Measurements from ENCODE around the gene MKNK2.
"Not testable (repeated sequence)": the region's sequence is repeated elsewhere in the genome, so short reads cannot be mapped to it uniquely, and the experiment has no call there.

MKNK2 gene

GRCh38 chr19:2035590-2035991 is 15.5 kb downstream of the MKNK2 start:
- no peak for TF ChIP-seq CTCF (IDR thresholded peaks at IDR 0.05; ENCODE audit: low read depth, low read length, missing control alignments)
- no peak overlapping the region for H3K4me3 ChIP-seq (ENCODE audit: low read depth, low read length)
- no peak for DNase-seq (ENCODE audit: low read depth)

GRCh38 chr19:2034729-2035589 is 16.1 kb downstream of the MKNK2 start:
- no peak overlapping the region for H3K4me3 ChIP-seq (ENCODE audit: low read depth, low read length)
- DNase-seq (ENCODE audit: low read depth): peak; percentile 54
- no peak for TF ChIP-seq CTCF (IDR thresholded peaks at IDR 0.05; ENCODE audit: low read depth, low read length, missing control alignments)

- not testable (repeated sequence) for H3K4me3 ChIP-seq (ENCODE audit: low read depth, low read length)
Measured at GRCh38 chr19:2034253-2034652, 16.8 kb downstream of the MKNK2 start.

GRCh38 chr19:2033825-2034159 is 17.3 kb downstream of the MKNK2 start:
- H3K4me3 ChIP-seq (ENCODE audit: low read depth, low read length): no peak overlapping the region
- DNase-seq (ENCODE audit: low read depth): no peak
- no peak for TF ChIP-seq CTCF (IDR thresholded peaks at IDR 0.05; ENCODE audit: low read depth, low read length, missing control alignments)

More at GRCh38 chr19:2034253-2034652, 16.8 kb downstream of the MKNK2 start:
- not testable (repeated sequence) for DNase-seq (ENCODE audit: low read depth)

- no peak overlapping the region for H3K4me3 ChIP-seq (ENCODE audit: low read depth, low read length)
- no peak for DNase-seq (ENCODE audit: low read depth)
- no peak for TF ChIP-seq CTCF (IDR thresholded peaks at IDR 0.05; ENCODE audit: low read depth, low read length, missing control alignments)
Measured at GRCh38 chr19:2033115-2033824, 17.8 kb downstream of the MKNK2 start.

GRCh38 chr19:2032296-2032941 is 18.6 kb downstream of the MKNK2 start:
- no peak for TF ChIP-seq CTCF (IDR thresholded peaks at IDR 0.05; ENCODE audit: low read depth, low read length, missing control alignments)
- no peak for DNase-seq (ENCODE audit: low read depth)
- H3K4me3 ChIP-seq (ENCODE audit: low read depth, low read length): no peak overlapping the region

GRCh38 chr19:2027361-2027760 is 23.7 kb downstream of the MKNK2 start:
- no peak overlapping the region for H3K4me3 ChIP-seq (ENCODE audit: low read depth, low read length)
- no peak for TF ChIP-seq CTCF (IDR thresholded peaks at IDR 0.05; ENCODE audit: low read depth, low read length, missing control alignments)
- no peak for DNase-seq (ENCODE audit: low read depth)
